Stimulated activated CD8-positive, alpha-beta memory T cell treated with anti-CD3 and anti-CD28 coated beads, Interleukin-15, amount 100 ng/mL, for 1 hour (primary cell): ENCODE results near the gene NEURL4.

ENCODE experiments used
- DNase-seq: peaks from one replicate; pipeline ENCODE4 v3.0.0-alpha.2; 2020; ENCODE audit warnings: low read depth

The NEURL4 gene

DNA sequence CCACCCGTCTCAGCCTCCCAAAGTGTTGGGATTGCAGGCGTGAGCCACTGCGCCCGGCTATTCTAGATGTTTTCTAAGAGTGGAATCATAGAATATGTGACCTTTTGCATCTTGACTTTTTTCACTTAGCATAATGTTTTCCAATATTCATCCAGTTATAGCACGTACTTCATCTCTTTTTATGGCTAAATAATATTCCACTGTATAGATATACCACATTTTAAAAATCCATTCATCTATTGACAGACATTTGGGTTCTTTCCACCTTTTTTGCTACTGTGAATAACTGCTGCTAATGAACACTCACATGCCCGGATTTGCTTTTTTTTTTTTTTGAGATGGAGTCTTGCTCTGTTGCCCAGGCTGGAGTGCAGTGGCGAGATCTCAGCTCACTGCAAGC, 25.0 kb downstream of the NEURL4 start:
- DNase-seq, result no peak

DNA sequence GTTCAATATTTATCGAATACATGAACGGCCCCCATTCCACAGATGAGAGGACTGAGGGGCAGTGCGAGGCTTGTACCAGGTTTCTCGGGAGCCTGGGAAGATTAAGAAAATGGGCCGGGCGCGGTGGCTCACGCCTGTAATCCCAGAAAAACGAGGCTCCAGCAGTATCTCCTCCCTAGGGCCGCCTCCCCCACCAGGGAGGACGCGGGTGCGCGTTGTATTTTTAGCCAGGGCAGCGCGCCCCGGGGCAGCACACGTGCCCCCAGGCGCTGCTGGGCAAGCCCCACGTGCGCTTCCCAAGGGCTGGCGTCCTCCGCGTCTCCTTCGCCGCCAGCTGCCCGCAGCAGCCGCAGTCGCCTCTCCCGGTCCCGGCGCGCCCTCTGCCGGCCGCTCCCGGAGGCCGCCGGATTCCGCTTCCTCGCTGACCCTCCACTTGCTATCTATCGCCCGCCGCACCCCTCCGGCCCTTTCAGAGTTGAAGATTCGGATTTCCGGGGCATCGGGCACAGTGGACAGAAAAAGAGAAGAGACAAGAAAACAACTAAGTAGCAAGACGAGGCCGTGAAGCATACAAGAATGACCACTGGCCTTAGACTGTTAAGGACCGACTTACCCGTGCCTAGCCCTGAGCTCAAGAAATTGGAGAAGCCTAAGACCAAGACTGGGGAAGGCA, 32.8 kb downstream of the NEURL4 start:
- DNase-seq, result peak; percentile 26

- no peak for DNase-seq
These were observed 33.6 kb downstream of the NEURL4 start for GRCh38 chr17:7295230-7296180.

GRCh38 chr17:7294614-7295153, 34.5 kb downstream of the NEURL4 start, which contains the start of gene YBX2:
TSS of gene YBX2 (minus strand) at chr17:7294639. CDS start at chr17:7294500, 139 bp downstream.
- peak; percentile 45 for DNase-seq

DNA sequence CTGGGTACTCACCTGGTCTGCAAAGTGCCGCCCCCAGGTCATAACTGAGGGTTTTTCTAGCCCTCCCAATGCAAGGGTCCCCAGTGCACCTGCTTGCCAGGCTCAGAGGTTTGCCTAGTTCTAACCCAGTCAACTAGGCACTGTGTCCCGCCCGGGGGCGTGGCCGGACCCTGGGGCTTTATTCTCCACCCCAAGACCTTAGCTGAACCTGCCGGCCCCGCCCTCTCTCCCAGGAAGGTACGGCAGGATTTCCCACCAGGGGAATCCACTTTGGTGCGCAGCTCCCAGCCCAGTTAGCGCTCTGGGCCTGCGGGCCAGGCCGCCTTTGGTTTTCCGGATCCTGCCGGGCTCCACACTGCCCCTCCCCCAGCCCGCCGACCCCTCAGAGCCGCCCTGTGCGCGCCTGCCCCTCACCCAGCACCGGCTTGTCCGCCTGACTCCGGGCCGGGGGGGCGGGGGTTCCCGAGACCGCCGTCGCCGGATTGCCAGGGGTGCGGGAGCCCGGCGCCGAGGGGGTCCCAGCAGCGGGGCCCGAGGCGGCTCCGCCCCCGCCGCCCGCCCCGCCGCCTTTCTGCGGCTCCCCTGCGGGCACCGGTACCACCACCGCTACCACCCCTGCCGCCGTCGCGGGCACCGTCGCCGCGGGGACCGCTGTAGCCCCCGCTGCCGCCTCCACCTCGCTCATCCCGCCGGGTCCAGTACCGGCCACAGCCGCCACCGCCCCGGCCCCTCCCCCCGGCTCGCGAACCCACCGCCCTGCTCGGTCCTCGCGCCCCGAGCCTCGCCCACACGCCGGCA, 35.1 kb downstream of the NEURL4 start:
- DNase-seq, result no peak

- no peak for DNase-seq
These were observed 36.0 kb downstream of the NEURL4 start for GRCh38 chr17:7293159-7293558.

DNA sequence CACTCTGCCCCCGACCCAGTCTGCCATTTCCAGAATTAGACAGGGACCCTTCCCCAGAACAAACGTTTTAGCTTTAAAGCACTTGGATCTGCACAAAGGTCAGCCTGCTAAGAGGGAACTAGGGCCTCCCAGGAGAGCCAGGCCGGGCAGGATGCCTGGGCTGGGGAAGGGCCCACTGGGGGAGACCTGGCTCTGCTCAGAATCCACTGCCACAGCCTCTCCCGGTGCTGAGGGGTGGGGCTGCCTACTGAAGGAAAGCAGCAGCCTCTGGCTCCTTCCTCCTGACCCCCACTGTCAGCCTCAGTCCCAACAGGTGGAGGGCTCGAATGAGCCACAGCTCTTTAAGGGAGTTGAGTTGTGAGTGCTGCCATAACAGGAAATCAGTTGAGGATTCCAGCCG, 36.4 kb downstream of the NEURL4 start:
- DNase-seq, result no peak

- DNase-seq, result no peak
These were observed 36.9 kb downstream of the NEURL4 start for GRCh38 chr17:7292194-7292593.

- no peak for DNase-seq
These were observed 38.5 kb downstream of the NEURL4 start for GRCh38 chr17:7290685-7291084.

GRCh38 chr17:7290166-7290565, 39.0 kb downstream of the NEURL4 start:
- no peak for DNase-seq

GRCh38 chr17:7289256-7290032, 39.7 kb downstream of the NEURL4 start:
- DNase-seq, result no peak

DNA sequence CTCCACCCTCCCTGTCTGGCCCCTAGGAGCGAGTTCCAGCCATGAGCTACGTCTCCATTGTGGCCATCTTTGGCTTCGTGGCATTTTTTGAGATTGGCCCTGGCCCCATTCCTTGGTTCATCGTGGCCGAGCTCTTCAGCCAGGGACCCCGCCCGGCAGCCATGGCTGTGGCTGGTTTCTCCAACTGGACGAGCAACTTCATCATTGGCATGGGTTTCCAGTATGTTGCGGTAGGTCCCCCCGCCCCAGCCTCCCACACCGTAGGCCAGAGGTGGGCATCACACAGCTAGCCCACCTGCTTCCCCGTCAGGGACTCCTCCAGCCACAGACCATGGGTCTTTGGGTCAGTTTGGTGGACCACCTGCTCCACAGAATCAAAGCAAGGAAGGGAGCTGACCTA, 43.5 kb downstream of the NEURL4 start:
- DNase-seq, result no peak

DNA sequence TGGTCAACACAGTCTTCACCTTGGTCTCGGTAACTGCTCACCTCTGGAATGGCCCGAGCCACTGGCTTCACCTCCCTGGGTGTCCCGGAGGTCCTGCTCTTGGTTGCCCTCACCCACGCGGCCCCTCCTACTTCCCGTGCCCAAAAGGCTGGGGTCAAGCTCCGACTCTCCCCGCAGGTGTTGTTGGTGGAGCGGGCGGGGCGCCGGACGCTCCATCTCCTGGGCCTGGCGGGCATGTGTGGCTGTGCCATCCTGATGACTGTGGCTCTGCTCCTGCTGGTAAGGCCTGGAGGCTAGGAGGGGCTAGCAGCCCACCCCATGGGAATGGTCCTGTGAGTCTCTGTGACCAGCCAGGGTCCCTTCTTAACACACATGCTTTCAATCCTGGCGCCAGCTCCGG, 44.2 kb downstream of the NEURL4 start:
- DNase-seq, result no peak

DNA sequence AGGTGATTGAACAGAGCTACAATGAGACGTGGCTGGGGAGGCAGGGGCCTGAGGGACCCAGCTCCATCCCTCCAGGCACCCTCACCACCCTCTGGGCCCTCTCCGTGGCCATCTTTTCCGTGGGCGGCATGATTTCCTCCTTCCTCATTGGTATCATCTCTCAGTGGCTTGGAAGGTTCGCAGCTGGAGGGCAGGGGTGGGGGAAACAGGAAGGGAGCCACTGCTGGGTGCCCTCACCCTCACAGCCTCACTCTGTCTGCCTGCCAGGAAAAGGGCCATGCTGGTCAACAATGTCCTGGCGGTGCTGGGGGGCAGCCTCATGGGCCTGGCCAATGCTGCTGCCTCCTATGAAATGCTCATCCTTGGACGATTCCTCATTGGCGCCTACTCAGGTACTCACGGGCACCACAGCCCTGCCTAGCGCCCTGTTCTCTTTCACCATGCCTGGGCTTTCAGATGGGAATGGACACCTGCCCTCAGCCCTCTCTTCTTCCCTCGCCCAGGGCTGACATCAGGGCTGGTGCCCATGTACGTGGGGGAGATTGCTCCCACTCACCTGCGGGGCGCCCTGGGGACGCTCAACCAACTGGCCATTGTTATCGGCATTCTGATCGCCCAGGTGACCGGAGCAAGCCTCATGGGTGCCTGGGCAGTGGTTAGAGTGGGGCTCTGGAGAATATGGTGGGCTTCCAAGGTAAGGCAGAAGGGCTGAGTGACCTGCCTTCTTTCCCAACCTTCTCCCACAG, 45.5 kb downstream of the NEURL4 start:
- DNase-seq, result no peak

GRCh38 chr17:7282752-7283321, 46.3 kb downstream of the NEURL4 start:
- no peak for DNase-seq

GRCh38 chr17:7281953-7282751, 47.0 kb downstream of the NEURL4 start:
- no peak for DNase-seq

DNA sequence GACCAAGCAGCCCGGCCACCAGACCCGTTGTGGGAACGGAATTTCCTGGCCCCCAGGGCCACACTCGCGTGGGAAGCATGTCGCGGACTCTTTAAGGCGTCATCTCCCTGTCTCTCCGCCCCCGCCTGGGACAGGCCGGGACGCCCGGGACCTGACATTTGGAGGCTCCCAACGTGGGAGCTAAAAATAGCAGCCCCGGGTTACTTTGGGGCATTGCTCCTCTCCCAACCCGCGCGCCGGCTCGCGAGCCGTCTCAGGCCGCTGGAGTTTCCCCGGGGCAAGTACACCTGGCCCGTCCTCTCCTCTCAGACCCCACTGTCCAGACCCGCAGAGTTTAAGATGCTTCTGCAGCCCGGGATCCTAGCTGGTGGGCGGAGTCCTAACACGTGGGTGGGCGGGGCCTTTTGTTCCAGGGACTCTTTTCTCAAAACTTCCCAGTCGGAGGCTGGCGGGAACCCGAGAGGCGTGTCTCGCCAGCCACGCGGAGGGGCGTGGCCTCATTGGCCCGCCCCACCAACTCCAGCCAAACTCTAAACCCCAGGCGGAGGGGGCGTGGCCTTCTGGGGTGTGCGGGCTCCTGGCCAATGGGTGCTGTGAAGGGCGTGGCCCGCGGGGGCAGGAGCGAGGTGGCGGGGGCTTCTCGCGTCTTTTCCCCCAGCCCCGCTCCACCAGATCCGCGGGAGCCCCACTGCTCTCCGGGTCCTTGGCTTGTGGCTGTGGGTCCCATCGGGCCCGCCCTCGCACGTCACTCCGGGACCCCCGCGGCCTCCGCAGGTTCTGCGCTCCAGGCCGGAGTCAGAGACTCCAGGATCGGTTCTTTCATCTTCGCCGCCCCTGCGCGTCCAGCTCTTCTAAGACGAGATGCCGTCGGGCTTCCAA, 47.8 kb downstream of the NEURL4 start, which contains the start of gene SLC2A4:
Gene SLC2A4 (plus strand): TSS at position 645 of the 879 bp plus-strand sequence. CDS start 217 bp downstream, at position 862.
- DNase-seq, result peak; percentile 56

GRCh38 chr17:7280519-7281073, 48.5 kb downstream of the NEURL4 start:
- DNase-seq, result peak; percentile 75
